HL-60 (cell line): ENCODE measurements around the gene GFPT1.

Experiments used
- DNase-seq, 2 experiments: peaks; one replicate each; pipeline ENCODE4 v3.0.0-alpha.2; 2010 to 2020; ENCODE audit warnings: low read depth in 1 of 2, low spot score in 1 of 2
- H3K27ac ChIP-seq: fragments of 250-450 bp; sonication (Bioruptor Pico); replicated peaks from 2 replicates; pipeline ENCODE4 v1.5.1; 2020; ENCODE audit warnings: mild to moderate bottlenecking, moderate library complexity
- H3K27me3 ChIP-seq: fragments of 250-450 bp; sonication (Bioruptor Pico); 2 replicates; pipeline ENCODE4 v1.5.1; 2021; ENCODE audit warnings: mild to moderate bottlenecking, moderate library complexity; ENCODE audit not compliant: insufficient read depth, poor library complexity, severe bottlenecking
- H3K4me3 ChIP-seq: replicated peaks from 2 replicates; pipeline ENCODE4 v1.5.1; 2011; ENCODE audit warnings: mild to moderate bottlenecking, control low read depth, low read length; ENCODE audit not compliant: insufficient read depth
- GABPA ChIP-seq: IDR thresholded peaks from 2 replicates; pipeline ENCODE4 v1.6.1; 2012; ENCODE audit warnings: low read depth
- POLR2AphosphoS5 ChIP-seq: IDR thresholded peaks from 2 replicates; pipeline ENCODE4 v1.6.1; 2012; ENCODE audit warnings: low read depth
- REST ChIP-seq: IDR thresholded peaks from 2 replicates; pipeline ENCODE4 v1.6.1; 2012; ENCODE audit warnings: low read depth; ENCODE audit not compliant: insufficient replicate concordance
- SPI1 ChIP-seq: IDR thresholded peaks from 2 replicates; pipeline ENCODE4 v1.6.1; 2012; ENCODE audit warnings: low read depth, mild to moderate bottlenecking, borderline replicate concordance
- TF ChIP-seq, protein P1 (sequence below): IDR thresholded peaks from one replicate; pipeline ENCODE4 v1.5.1; 2011; ENCODE audit warnings: low read length, control low read depth, inconsistent platforms; ENCODE audit not compliant: insufficient read depth

Gene GFPT1

DNA sequence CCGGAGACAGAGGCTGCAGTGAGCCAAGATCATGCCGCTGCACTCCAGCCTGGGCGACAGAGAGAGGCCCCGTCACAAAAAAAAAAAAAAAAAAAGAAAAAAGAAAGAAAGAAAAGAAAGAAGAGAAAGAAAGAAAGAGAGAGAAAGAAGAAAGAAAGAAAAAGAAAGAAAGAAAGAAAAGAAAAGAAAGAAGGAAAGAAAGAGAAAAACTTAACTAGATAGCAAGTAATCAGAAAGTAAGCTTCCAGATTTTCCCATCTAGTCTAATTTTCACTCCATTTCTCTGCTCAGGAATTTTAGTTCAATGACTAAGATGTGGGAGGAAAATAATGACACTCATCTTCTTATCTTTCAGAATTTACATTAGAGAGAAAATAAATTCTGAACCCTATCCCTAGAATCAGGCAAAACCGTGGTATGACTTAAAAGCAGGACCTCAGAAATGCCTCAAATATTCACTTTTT, 2.4 kb downstream of the GFPT1 start:
- TF ChIP-seq REST (no peak), POLR2AphosphoS5 (no peak), SPI1 (no peak), GABPA (no peak)
- no peak overlapping the region for H3K27ac ChIP-seq
- no peak overlapping the region for H3K4me3 ChIP-seq
- H3K27me3 ChIP-seq, result no peaks in the 10 kb centered on the region
- no peak for DNase-seq

GRCh38 chr2:69383176-69383812, 3.7 kb downstream of the GFPT1 start:
- DNase-seq, result no peak
- no peaks in the 10 kb centered on the region for H3K27me3 ChIP-seq
- H3K4me3 ChIP-seq, result no peak overlapping the region
- H3K27ac ChIP-seq, result no peak overlapping the region
- TF ChIP-seq GABPA (no peak), SPI1 (no peak), REST (no peak), POLR2AphosphoS5 (no peak)
- TF ChIP-seq, protein P1, sequence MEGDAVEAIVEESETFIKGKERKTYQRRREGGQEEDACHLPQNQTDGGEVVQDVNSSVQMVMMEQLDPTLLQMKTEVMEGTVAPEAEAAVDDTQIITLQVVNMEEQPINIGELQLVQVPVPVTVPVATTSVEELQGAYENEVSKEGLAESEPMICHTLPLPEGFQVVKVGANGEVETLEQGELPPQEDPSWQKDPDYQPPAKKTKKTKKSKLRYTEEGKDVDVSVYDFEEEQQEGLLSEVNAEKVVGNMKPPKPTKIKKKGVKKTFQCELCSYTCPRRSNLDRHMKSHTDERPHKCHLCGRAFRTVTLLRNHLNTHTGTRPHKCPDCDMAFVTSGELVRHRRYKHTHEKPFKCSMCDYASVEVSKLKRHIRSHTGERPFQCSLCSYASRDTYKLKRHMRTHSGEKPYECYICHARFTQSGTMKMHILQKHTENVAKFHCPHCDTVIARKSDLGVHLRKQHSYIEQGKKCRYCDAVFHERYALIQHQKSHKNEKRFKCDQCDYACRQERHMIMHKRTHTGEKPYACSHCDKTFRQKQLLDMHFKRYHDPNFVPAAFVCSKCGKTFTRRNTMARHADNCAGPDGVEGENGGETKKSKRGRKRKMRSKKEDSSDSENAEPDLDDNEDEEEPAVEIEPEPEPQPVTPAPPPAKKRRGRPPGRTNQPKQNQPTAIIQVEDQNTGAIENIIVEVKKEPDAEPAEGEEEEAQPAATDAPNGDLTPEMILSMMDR, result no peak

DNA sequence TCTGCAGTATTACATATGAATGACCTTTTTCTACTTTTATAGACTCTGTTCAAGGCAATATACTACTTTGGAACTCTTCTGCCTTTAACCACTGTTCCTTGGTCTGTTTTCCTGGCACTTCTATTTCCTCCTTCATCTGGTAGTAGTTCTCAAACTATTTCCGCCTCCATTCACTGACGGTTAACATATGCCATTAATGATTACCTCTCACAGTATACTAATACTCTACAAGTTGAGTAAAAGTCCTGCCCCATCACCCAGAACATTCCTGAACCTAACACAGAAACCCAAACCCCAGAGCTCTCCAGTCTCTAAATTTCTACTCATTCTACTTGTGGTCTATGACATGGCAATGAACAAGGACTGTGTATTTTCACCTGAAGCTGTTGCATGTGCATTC, 4.5 kb downstream of the GFPT1 start:
- no peak for DNase-seq
- H3K27me3 ChIP-seq, result no peaks in the 10 kb centered on the region
- TF ChIP-seq, protein P1, result no peak
- TF ChIP-seq POLR2AphosphoS5, result no peak
- TF ChIP-seq GABPA, result no peak
- TF ChIP-seq SPI1, result no peak
- TF ChIP-seq REST, result no peak
- H3K4me3 ChIP-seq, result no peak overlapping the region
- H3K27ac ChIP-seq, result no peak overlapping the region

DNA sequence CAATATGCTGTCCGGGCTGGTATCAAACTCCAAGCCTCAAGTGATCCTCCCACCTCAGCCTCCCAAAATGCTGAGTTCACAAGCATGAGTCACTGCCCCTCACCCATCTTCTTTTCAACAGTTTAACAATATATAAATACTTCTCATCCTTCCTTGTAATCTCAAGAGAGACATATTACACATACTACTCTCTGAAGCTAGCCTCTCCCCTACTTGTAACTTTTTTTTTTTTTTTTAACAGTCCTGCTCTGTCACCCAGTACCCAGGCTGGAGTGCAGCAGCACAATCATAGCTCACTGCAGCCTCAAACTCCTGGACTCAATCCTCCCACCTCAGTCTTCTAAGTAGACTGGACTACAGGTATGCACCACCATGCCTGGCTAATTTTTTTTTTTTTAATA, 5.7 kb downstream of the GFPT1 start:
- Histone ChIP-seq H3K27ac (no peak overlapping the region), H3K27me3 (no peaks in the 10 kb centered on the region), H3K4me3 (no peak overlapping the region)
- TF ChIP-seq GABPA (no peak), REST (no peak), POLR2AphosphoS5 (no peak), SPI1 (no peak)
- TF ChIP-seq, protein P1, result no peak
- no peak for DNase-seq
